H9 (cell line): ENCODE measurements around the gene TNFSF9. TPM values are rescaled to one million over a fixed set of nuclear protein-coding genes. Genes with fewer than 3 reads are reported as not detected.
A peak's percentile ranks its signal among the peaks of the same experiment; 100 is the strongest.

Experiments
- DNase-seq: peaks from one replicate; pipeline ENCODE4 v3.0.0-alpha.2; 2017
- H2AFZ ChIP-seq: one replicate; pipeline ENCODE4 v1.6.1; 2013; ENCODE audit warnings: mild to moderate bottlenecking, low read length, control low read depth, moderate library complexity
- H2AK5ac ChIP-seq: 2 replicates; pipeline ENCODE4 v1.6.1; 2013; ENCODE audit warnings: low read length, control low read depth, mixed read lengths; ENCODE audit not compliant: insufficient read length
- H2BK120ac ChIP-seq: one replicate; pipeline ENCODE4 v1.6.1; 2013; ENCODE audit warnings: low read depth, mild to moderate bottlenecking, low read length, control low read depth, inconsistent platforms; ENCODE audit not compliant: poor library complexity, severe bottlenecking
- H2BK12ac ChIP-seq: 2 replicates; pipeline ENCODE4 v1.6.1; 2013; ENCODE audit warnings: low read length, control low read depth, mixed read lengths, low read depth; ENCODE audit not compliant: insufficient read length
- H2BK15ac ChIP-seq: 2 replicates; pipeline ENCODE4 v1.6.1; 2013; ENCODE audit warnings: low read depth, low read length, control low read depth
- H2BK20ac ChIP-seq: one replicate; pipeline ENCODE4 v1.6.1; 2013; ENCODE audit warnings: low read depth, mild to moderate bottlenecking, low read length, control low read depth, inconsistent platforms; ENCODE audit not compliant: poor library complexity, severe bottlenecking
- H2BK5ac ChIP-seq: 2 replicates; pipeline ENCODE4 v1.6.1; 2013; ENCODE audit warnings: low read length, control low read depth, mixed read lengths; ENCODE audit not compliant: insufficient read length
- H3K14ac ChIP-seq: 2 replicates; pipeline ENCODE4 v1.6.1; 2013; ENCODE audit warnings: low read length, control low read depth; ENCODE audit not compliant: insufficient read depth
- H3K18ac ChIP-seq: 2 replicates; pipeline ENCODE4 v1.6.1; 2013; ENCODE audit warnings: low read depth, mild to moderate bottlenecking, mixed read lengths, low read length, control low read depth; ENCODE audit not compliant: insufficient read length
- H3K23ac ChIP-seq: 2 replicates; pipeline ENCODE4 v1.6.1; 2013; ENCODE audit warnings: low read length, control low read depth, mixed read lengths, low read depth; ENCODE audit not compliant: insufficient read length
- H3K23me2 ChIP-seq: 2 replicates; pipeline ENCODE4 v1.6.1; 2013; ENCODE audit warnings: low read depth, mild to moderate bottlenecking, mixed read lengths, low read length, control low read depth; ENCODE audit not compliant: insufficient read length, poor library complexity, severe bottlenecking
- H3K27ac ChIP-seq: 2 replicates; pipeline ENCODE4 v1.5.1; 2013; ENCODE audit warnings: low read length, control low read depth, mixed read lengths, low read depth; ENCODE audit not compliant: insufficient read length
- H3K27me3 ChIP-seq: 2 replicates; pipeline ENCODE4 v1.6.1; 2013; ENCODE audit warnings: low read length, control low read depth, inconsistent platforms; ENCODE audit not compliant: insufficient read depth
- H3K4ac ChIP-seq: 2 replicates; pipeline ENCODE4 v1.6.1; 2013; ENCODE audit warnings: low read depth, mild to moderate bottlenecking, control low read depth, inconsistent platforms, low read length, moderate library complexity
- H3K4me1 ChIP-seq: 2 replicates; pipeline ENCODE4 v1.6.1; 2013; ENCODE audit warnings: low read length, control low read depth, inconsistent platforms; ENCODE audit not compliant: insufficient read depth
- H3K4me2 ChIP-seq: 2 replicates; pipeline ENCODE4 v1.6.1; 2013; ENCODE audit warnings: low read length, control low read depth, mixed read lengths; ENCODE audit not compliant: insufficient read length, insufficient read depth
- H3K56ac ChIP-seq: 2 replicates; pipeline ENCODE4 v1.6.1; 2013; ENCODE audit warnings: low read depth, mild to moderate bottlenecking, mixed read lengths, low read length, control low read depth; ENCODE audit not compliant: insufficient read length
- H3K79me1 ChIP-seq: 2 replicates; pipeline ENCODE4 v1.6.1; 2013; ENCODE audit warnings: low read depth, mild to moderate bottlenecking, moderate library complexity, low read length, control low read depth, inconsistent platforms; ENCODE audit not compliant: insufficient read depth, poor library complexity, severe bottlenecking
- H3K79me2 ChIP-seq: 2 replicates; pipeline ENCODE4 v1.6.1; 2013; ENCODE audit warnings: low read length, control low read depth, inconsistent platforms; ENCODE audit not compliant: insufficient read depth
- H3K9ac ChIP-seq: 2 replicates; pipeline ENCODE4 v1.6.1; 2013; ENCODE audit warnings: low read length, control low read depth, mixed read lengths; ENCODE audit not compliant: insufficient read length; ENCODE audit errors: extremely low read depth
- H3K9me3 ChIP-seq: one replicate; pipeline ENCODE4 v1.6.1; 2013; ENCODE audit warnings: low read depth, low read length, inconsistent platforms; ENCODE audit not compliant: control insufficient read depth
- H3T11ph ChIP-seq: one replicate; pipeline ENCODE4 v1.6.1; 2013; ENCODE audit warnings: mild to moderate bottlenecking, low read length, control low read depth, inconsistent platforms
- H4K20me1 ChIP-seq: one replicate; pipeline ENCODE4 v1.6.1; 2013; ENCODE audit not compliant: control insufficient read depth, insufficient read length, insufficient read depth
- H4K5ac ChIP-seq: 2 replicates; pipeline ENCODE4 v1.6.1; 2013; ENCODE audit warnings: low read depth, mild to moderate bottlenecking, mixed read lengths, low read length, control low read depth; ENCODE audit not compliant: insufficient read length
- H4K8ac ChIP-seq: replicated peaks from 2 replicates; pipeline ENCODE4 v1.6.1; 2013; ENCODE audit warnings: low read length, control low read depth, mixed read lengths, low read depth; ENCODE audit not compliant: insufficient read length
- H4K91ac ChIP-seq: 2 replicates; pipeline ENCODE4 v1.6.1; 2013; ENCODE audit warnings: low read depth, mild to moderate bottlenecking, moderate library complexity, mixed read lengths, low read length, control low read depth; ENCODE audit not compliant: insufficient read length
- H3K27ac Mint-ChIP-seq, 3 experiments: 2 replicates in 2 of 3; 3 replicates in 1 of 3; pipeline ENCODE4 v1.8.0; 2020 to 2021; ENCODE audit warnings: mixed read lengths in 3 of 3, mild to moderate bottlenecking in 1 of 3, moderate library complexity in 1 of 3
- H3K27me3 Mint-ChIP-seq: 2 replicates; pipeline ENCODE4 v1.8.0; 2021; ENCODE audit warnings: low read depth, mild to moderate bottlenecking, moderate library complexity, mixed read lengths
- H3K36me3 Mint-ChIP-seq, 3 experiments: 2 replicates in 2 of 3; 3 replicates in 1 of 3; pipeline ENCODE4 v1.8.0; 2020 to 2021; ENCODE audit warnings: low read depth in 3 of 3, mixed read lengths in 3 of 3; ENCODE audit not compliant: insufficient read depth in 1 of 3
- H3K4me1 Mint-ChIP-seq, 2 experiments: 2 replicates each; pipeline ENCODE4 v1.8.0; 2020; ENCODE audit warnings: mixed read lengths in 2 of 2
- H3K4me3 Mint-ChIP-seq, 2 experiments: 2 replicates in 1 of 2; 3 replicates in 1 of 2; pipeline ENCODE4 v1.8.0; 2020 to 2021; ENCODE audit warnings: mild to moderate bottlenecking in 2 of 2, mixed read lengths in 2 of 2, moderate library complexity in 1 of 2
- H3K9me3 Mint-ChIP-seq, 2 experiments: 2 replicates in 1 of 2; 3 replicates in 1 of 2; pipeline ENCODE4 v1.8.0; 2020; ENCODE audit warnings: mild to moderate bottlenecking in 2 of 2, mixed read lengths in 2 of 2, moderate library complexity in 1 of 2
- CTCF ChIP-seq: fragments of 200-600 bp; sonication (generic); conservative IDR thresholded peaks from 3 replicates; pipeline ENCODE4 v1.8.0; 2021; ENCODE audit warnings: antibody characterized with exemption, mild to moderate bottlenecking
- WGBS: extraction: QIAGEN DNeasy Blood & Tissue Kit; methylation state at CpG from one replicate; pipeline ENCODE4 v1.1.7; 2013; ENCODE audit warnings: missing lambda C conversion rate, low lambda C conversion rate, mixed read lengths; ENCODE audit not compliant: insufficient read length; ENCODE audit errors: extremely low coverage; 5-methylcytosine and 5-hydroxymethylcytosine counted together
- total RNA-seq: library from RNA; stranded (reverse); gene quantifications from 2 replicates; pipeline ENCODE4 v1.2.1, GENCODE V29; 2021

TNFSF9 gene
- total RNA-seq, 1 experiment from 2014 or later, result 1.9 TPM

GRCh38 chr19:6529351-6529750 is 1.5 kb upstream of the TNFSF9 start:
- no peak overlapping the region for H2AFZ ChIP-seq
- DNase-seq, result no peak
- TF ChIP-seq CTCF, result no peak
- no peak overlapping the region for H2BK5ac ChIP-seq
- no peak overlapping the region for H2BK12ac ChIP-seq
- no peak overlapping the region for H3K14ac ChIP-seq
- H2BK15ac ChIP-seq, result no peak overlapping the region
- H3K9me3 ChIP-seq, result no peaks in the 10 kb centered on the region
- Mint-ChIP-seq H3K27ac (no peak overlapping the region), H3K4me1 (peaks cover 30 to 38% of the 10 kb centered on the region in 2 experiments), H3K36me3 (no peaks in the 10 kb centered on the region), H3K9me3 (peaks cover 0 to 4% of the 10 kb centered on the region in 2 experiments; a peak in 2 of 5 replicates), H3K27me3 (peaks cover 54% of the 10 kb centered on the region), H3K4me3 (peak overlapping the region in 1 of 2 experiments; percentile 78; a peak in 3 of 5 replicates)
- H2AK5ac ChIP-seq, result no peak overlapping the region
- H3K23me2 ChIP-seq, result peaks cover 22% of the 10 kb centered on the region
- peaks cover 13% of the 10 kb centered on the region; the same call in 1 of the 2 replicates for H3K27me3 ChIP-seq
- H3K79me2 ChIP-seq, result no peaks in the 10 kb centered on the region
- H4K5ac ChIP-seq, result no peak overlapping the region
- no peak overlapping the region for H3K27ac ChIP-seq
- no peaks in the 10 kb centered on the region for H3K79me1 ChIP-seq
- H4K91ac ChIP-seq, result no peak overlapping the region
- WGBS, result no CpG with 5 or more reads among the region's 2 CpGs
- no peak overlapping the region for H3K4me2 ChIP-seq
- no peak overlapping the region for H2BK120ac ChIP-seq
- peaks cover 6% of the 10 kb centered on the region; the same call in 1 of the 2 replicates for H3K4me1 ChIP-seq
- no peak overlapping the region for H3K9ac ChIP-seq
- no peak overlapping the region for H3K56ac ChIP-seq
- no peak overlapping the region for H3K23ac ChIP-seq
- H3T11ph ChIP-seq, result no peak overlapping the region
- no peak overlapping the region for H4K8ac ChIP-seq
- no peak overlapping the region for H2BK20ac ChIP-seq
- H3K4ac ChIP-seq, result no peak overlapping the region
- H3K18ac ChIP-seq, result no peak overlapping the region
- no peaks in the 10 kb centered on the region for H4K20me1 ChIP-seq
